IMR-90 (cell line): ENCODE data around the gene RASSF8. TPM values are rescaled to one million over a fixed set of nuclear protein-coding genes. Genes with fewer than 3 reads are reported as not detected.

Experiments
- ATAC-seq: fragments of 200-7000 bp; cut with Tn5 transposase; 2 replicates; pipeline ENCODE4 v1.9.1; 2020; ENCODE audit warnings: low read depth, mild to moderate bottlenecking, moderate library complexity
- BruUV-seq: library from RNA; stranded (reverse); fragments of 400-500 nt; replicated peaks from 2 replicates; lab custom pipeline; 2021; lab: Mats Ljungman, UMichigan
- CTCF ChIA-PET: fragments of 300-600 bp; formaldehyde crosslinking; extraction: SDS; loops from one replicate; lab custom pipeline; 2021; ENCODE audit warnings: antibody characterized with exemption; lab: Yijun Ruan, JAX
- POLR2A ChIA-PET: fragments of 300-600 bp; sonication (Branson Sonifier 250); formaldehyde crosslinking; loops from one replicate; lab custom pipeline; 2022; ENCODE audit warnings: antibody characterized with exemption; ENCODE audit not compliant: unreplicated experiment; lab: Charles Lee
- DNase-seq: peaks from one replicate; pipeline ENCODE4 v3.0.0; 2013
- H2AFZ ChIP-seq: replicated peaks from 2 replicates; pipeline ENCODE3; 2013; ENCODE audit warnings: low read length, mild to moderate bottlenecking; ENCODE audit not compliant: poor library complexity
- H2AK5ac ChIP-seq: 2 replicates; pipeline ENCODE4 v1.6.1; 2013; ENCODE audit warnings: low read depth, low read length, inconsistent platforms
- H2AK9ac ChIP-seq: replicated peaks from 2 replicates; pipeline ENCODE3; 2013; ENCODE audit warnings: mild to moderate bottlenecking, low read depth, low read length, moderate library complexity; ENCODE audit not compliant: poor library complexity
- H2BK120ac ChIP-seq: 2 replicates; pipeline ENCODE4 v1.6.1; 2013; ENCODE audit warnings: low read depth, low read length, inconsistent platforms
- H2BK15ac ChIP-seq: 3 replicates; pipeline ENCODE4 v1.6.1; 2013; ENCODE audit warnings: low read depth, low read length, inconsistent platforms
- H2BK20ac ChIP-seq: 2 replicates; pipeline ENCODE4 v1.6.1; 2013; ENCODE audit warnings: low read depth, mild to moderate bottlenecking, inconsistent platforms, low read length, moderate library complexity
- H2BK5ac ChIP-seq: 2 replicates; pipeline ENCODE4 v1.6.1; 2013; ENCODE audit warnings: mild to moderate bottlenecking, low read depth, low read length, inconsistent platforms; ENCODE audit not compliant: poor library complexity, severe bottlenecking
- H3K14ac ChIP-seq: replicated peaks from 2 replicates; pipeline ENCODE4 v1.6.1; 2013; ENCODE audit warnings: low read depth, low read length, inconsistent platforms
- H3K18ac ChIP-seq: 2 replicates; pipeline ENCODE4 v1.6.1; 2013; ENCODE audit warnings: low read depth, low read length, control low read depth
- H3K23ac ChIP-seq: 2 replicates; pipeline ENCODE4 v1.6.1; 2013; ENCODE audit warnings: low read depth, low read length, inconsistent platforms
- H3K27ac ChIP-seq: 2 replicates; pipeline ENCODE4 v1.5.1; 2013; ENCODE audit warnings: mild to moderate bottlenecking, control low read depth, low read length; ENCODE audit not compliant: insufficient read depth
- H3K27me3 ChIP-seq: 2 replicates; pipeline ENCODE4 v1.6.1; 2013; ENCODE audit warnings: low read length; ENCODE audit not compliant: control insufficient read depth, insufficient read depth
- H3K36me3 ChIP-seq: 2 replicates; pipeline ENCODE4 v1.6.1; 2013; ENCODE audit warnings: low read length, mixed read lengths; ENCODE audit not compliant: control insufficient read depth, insufficient read depth
- H3K4ac ChIP-seq: 2 replicates; pipeline ENCODE4 v1.6.1; 2013; ENCODE audit warnings: low read depth, low read length, inconsistent platforms
- H3K4me1 ChIP-seq: 2 replicates; pipeline ENCODE4 v1.6.1; 2013; ENCODE audit warnings: low read length, mixed read lengths; ENCODE audit not compliant: control insufficient read depth, insufficient read depth
- H3K4me2 ChIP-seq: 2 replicates; pipeline ENCODE4 v1.6.1; 2013; ENCODE audit warnings: low read depth, mild to moderate bottlenecking, control low read depth, low read length, moderate library complexity
- H3K4me3 ChIP-seq: 2 replicates; pipeline ENCODE4 v1.5.1; 2013; ENCODE audit warnings: low read depth, mild to moderate bottlenecking, control low read depth, low read length, moderate library complexity; ENCODE audit not compliant: insufficient read depth
- H3K56ac ChIP-seq: 2 replicates; pipeline ENCODE4 v1.6.1; 2013; ENCODE audit warnings: low read length, inconsistent platforms; ENCODE audit not compliant: insufficient read depth; ENCODE audit errors: extremely low read depth
- H3K79me1 ChIP-seq, 2 experiments: 2 replicates each; pipeline ENCODE4 v1.6.1; 2013; ENCODE audit warnings: low read length in 2 of 2, inconsistent platforms in 1 of 2, low read depth in 1 of 2
- H3K9ac ChIP-seq: 2 replicates; pipeline ENCODE4 v1.6.1; 2013; ENCODE audit warnings: low read depth, low read length, control low read depth
- H3K9me1 ChIP-seq: 2 replicates; pipeline ENCODE4 v1.6.1; 2013; ENCODE audit warnings: low read length, inconsistent platforms; ENCODE audit not compliant: insufficient read depth
- H3K9me3 ChIP-seq: 2 replicates; pipeline ENCODE4 v1.6.1; 2013; ENCODE audit warnings: low read length; ENCODE audit not compliant: control insufficient read depth, insufficient read depth
- H4K20me1 ChIP-seq: 2 replicates; pipeline ENCODE4 v1.6.1; 2013; ENCODE audit warnings: low read length, inconsistent platforms; ENCODE audit not compliant: insufficient read depth
- H4K5ac ChIP-seq: 2 replicates; pipeline ENCODE4 v1.6.1; 2013; ENCODE audit warnings: mild to moderate bottlenecking, low read depth, low read length, control low read depth
- H4K8ac ChIP-seq, 2 experiments: 2 replicates each; pipeline ENCODE4 v1.6.1; 2013; ENCODE audit warnings: low read depth in 2 of 2, low read length in 2 of 2, control low read depth in 1 of 2, inconsistent platforms in 1 of 2
- H4K91ac ChIP-seq: 2 replicates; pipeline ENCODE4 v1.6.1; 2013; ENCODE audit warnings: low read depth, low read length, inconsistent platforms; ENCODE audit not compliant: insufficient read depth
- MAFK ChIP-seq: IDR thresholded peaks from 2 replicates; pipeline ENCODE4 v1.6.1; 2012; ENCODE audit warnings: low read depth, low read length, improper control_type of control experiment
- MAZ ChIP-seq: IDR thresholded peaks from 2 replicates; pipeline ENCODE4 v1.6.1; 2012; ENCODE audit warnings: low read depth, mild to moderate bottlenecking, low read length, improper control_type of control experiment, moderate library complexity, borderline replicate concordance
- RFX5 ChIP-seq: IDR thresholded peaks from 2 replicates; pipeline ENCODE4 v1.8.0; 2012; ENCODE audit warnings: low read depth, mild to moderate bottlenecking, low read length, moderate library complexity
- WGBS, 2 experiments: methylation state at CpG; one replicate each; pipeline versions ENCODE4 v1.1.5 to v1.1.7; 2013; ENCODE audit warnings: missing lambda C conversion rate in 2 of 2; ENCODE audit not compliant: insufficient read length in 1 of 2; ENCODE audit errors: extremely low coverage in 2 of 2; 5-methylcytosine and 5-hydroxymethylcytosine counted together
- dilution Hi-C: fragments of 300-500 bp; cut with HindIII; formaldehyde crosslinking; loops from one replicate; pipeline ENCODE4 v1.14.3; 2018; ENCODE audit warnings: low sequenced_read_pairs; ENCODE audit not compliant: unreplicated experiment
- in situ Hi-C: fragments of 300-500 bp; cut with MboI; formaldehyde crosslinking; loops from 3 replicates; pipeline ENCODE4 v1.14.3; 2019; ENCODE audit warnings: low sequenced_read_pairs, inconsistent platforms, mixed read lengths
- intact Hi-C: fragments of 100-400 bp; cut with micrococcal nuclease; formaldehyde crosslinking; loops from 2 replicates; pipeline ENCODE4 v1.10.0; 2022
- polyA plus RNA-seq, 3 experiments: library from polyadenylated mRNA; depleted of rRNA; stranded (reverse); fragments of >200 nt; gene quantifications; 2 replicates each; pipeline ENCODE4 v1.2.3, GENCODE V29; 2012; ENCODE audit warnings: low replicate concordance in 1 of 3
- total RNA-seq: library from RNA; depleted of rRNA; stranded (reverse); fragments of >200 nt; gene quantifications from 2 replicates; pipeline ENCODE4 v1.2.3, GENCODE V29; 2012

RASSF8 gene
- total and polyA plus RNA-seq, 2 of the 4 experiments (the other 2 are of a cell fraction), result 10.8 to 50.5 TPM

- no TSS peak for BruUV-seq
- no peaks in the 10 kb centered on the region for H3K9me3 ChIP-seq
- peak; percentile 63 for ATAC-seq
- no peaks in the 10 kb centered on the region; the same call in 1 of the 2 replicates for H3K9me1 ChIP-seq
- peak overlapping the region; percentile 24; the same call in 1 of the 2 replicates for H4K91ac ChIP-seq
- no peak overlapping the region for H3K4ac ChIP-seq
- no peak overlapping the region for H4K8ac ChIP-seq
- POLR2A ChIA-PET, result no interaction called here
- H2AK5ac ChIP-seq, result no peak overlapping the region
- dilution Hi-C loops, result no loop called here
- H2AK9ac ChIP-seq, result no peak overlapping the region
- H2BK5ac ChIP-seq, result no peak overlapping the region
- no peak overlapping the region for H4K5ac ChIP-seq
- TF ChIP-seq MAZ, result no peak
- TF ChIP-seq RFX5, result no peak
- TF ChIP-seq MAFK, result peak; percentile 88
- DNase-seq, result peak; percentile 57
- intact Hi-C loops, result no loop called here
- no peaks in the 10 kb centered on the region for H3K27me3 ChIP-seq
- no peak overlapping the region for H3K9ac ChIP-seq
- H3K23ac ChIP-seq, result no peak overlapping the region
- peaks cover 4% of the 10 kb centered on the region; the same call in 1 of the 2 replicates for H3K4me1 ChIP-seq
- H4K20me1 ChIP-seq, result no peaks in the 10 kb centered on the region
- H3K56ac ChIP-seq, result no peak overlapping the region
- H3K14ac ChIP-seq, result peak overlapping the region; percentile 61
- no peak overlapping the region for H2AFZ ChIP-seq
- H2BK120ac ChIP-seq, result no peak overlapping the region
- no peak overlapping the region for H3K4me3 ChIP-seq
- peaks cover 24 to 44% of the 10 kb centered on the region in 2 experiments for H3K79me1 ChIP-seq
- H2BK15ac ChIP-seq, result no peak overlapping the region
- CTCF ChIA-PET, result no interaction called here
- H2BK20ac ChIP-seq, result no peak overlapping the region
- in situ Hi-C loops, result no loop called here
- H3K36me3 ChIP-seq, result peaks cover 12% of the 10 kb centered on the region; the same call in 1 of the 2 replicates
- no peak overlapping the region for H3K27ac ChIP-seq
- no peak overlapping the region for H3K4me2 ChIP-seq
- WGBS, 2 experiments, result no CpG with 5 or more reads among the region's 4 CpGs
- H3K18ac ChIP-seq, result no peak overlapping the region
These were observed 104.1 kb downstream of the RASSF8 start for GRCh38 chr12:26062566-26062965.
